Measurements from ENCODE around the gene MEST. TPM values are rescaled to one million over a fixed set of nuclear protein-coding genes. Genes with fewer than 3 reads are reported as not detected.

MEST gene
- total RNA-seq, 1 donor from 2014 or later, result 8.1 TPM

GRCh38 chr7:130489140-130489983 lies 2.5 kb upstream of the MEST start:
- Mint-ChIP-seq H3K4me3 (no peak overlapping the region), H3K4me1 (peaks cover 36% of the 10 kb centered on the region), H3K27ac (no peak overlapping the region), H3K9me3 (no peaks in the 10 kb centered on the region), H3K27me3 (peaks cover 46% of the 10 kb centered on the region), H3K36me3 (ENCODE audit: low read depth) (no peaks in the 10 kb centered on the region)
- intact Hi-C loops (cut with micrococcal nuclease), result no loop called here
- ChIA-PET POLR2A (no interaction called here), CTCF (no interaction called here)
- no peak for DNase-seq
- no peak for TF ChIP-seq CTCF (IDR thresholded peaks at IDR 0.05)
- no peak for ATAC-seq (ENCODE audit: low read depth)

- DNase-seq, result no peak
- CTCF ChIA-PET, result no interaction called here
- no peak for ATAC-seq (ENCODE audit: low read depth)
- Mint-ChIP-seq H3K27me3 (peaks cover 38% of the 10 kb centered on the region), H3K27ac (no peak overlapping the region), H3K9me3 (no peaks in the 10 kb centered on the region), H3K4me3 (peak overlapping the region; percentile 11), H3K36me3 (ENCODE audit: low read depth) (no peaks in the 10 kb centered on the region), H3K4me1 (peaks cover 34% of the 10 kb centered on the region)
- POLR2A ChIA-PET, result no interaction called here
- intact Hi-C loops (cut with micrococcal nuclease), result no loop called here
- TF ChIP-seq CTCF (IDR thresholded peaks at IDR 0.05), result no peak
Observed at GRCh38 chr7:130490311-130490791, 1.5 kb upstream of the MEST start.

- ChIA-PET CTCF (no interaction called here), POLR2A (no interaction called here)
- ATAC-seq (ENCODE audit: low read depth), result no peak
- H3K27me3 Mint-ChIP-seq, result peaks cover 32% of the 10 kb centered on the region
- H3K9me3 Mint-ChIP-seq, result no peaks in the 10 kb centered on the region
- DNase-seq, result no peak
- H3K4me1 Mint-ChIP-seq, result peaks cover 27% of the 10 kb centered on the region
- H3K27ac Mint-ChIP-seq, result no peak overlapping the region
- intact Hi-C loops (cut with micrococcal nuclease), result loop anchor here (1.0 kb wide), 1 partner anchor 141 kb away; no protein-coding TSS in a partner anchor
- TF ChIP-seq CTCF (IDR thresholded peaks at IDR 0.05), result no peak
- H3K36me3 Mint-ChIP-seq (ENCODE audit: low read depth), result no peaks in the 10 kb centered on the region
- peak overlapping the region; percentile 66 for H3K4me3 Mint-ChIP-seq
Observed at GRCh38 chr7:130490888-130491804, 739 bp upstream of the MEST start.

- DNase-seq, result no peak
- H3K4me1 Mint-ChIP-seq, result peaks cover 18% of the 10 kb centered on the region
Observed at GRCh38 chr7:130492523-130493274, 814 bp downstream of the MEST start.

More at GRCh38 chr7:130492523-130493274, 814 bp downstream of the MEST start:
- H3K4me3 Mint-ChIP-seq, result peak overlapping the region; percentile 35
- ChIA-PET CTCF (no interaction called here), POLR2A (no interaction called here)
- TF ChIP-seq CTCF (IDR thresholded peaks at IDR 0.05), result no peak
- H3K27ac Mint-ChIP-seq, result no peak overlapping the region
- H3K36me3 Mint-ChIP-seq (ENCODE audit: low read depth), result peaks cover 2% of the 10 kb centered on the region
- no peaks in the 10 kb centered on the region for H3K9me3 Mint-ChIP-seq
- intact Hi-C loops (cut with micrococcal nuclease), result no loop called here
- peaks cover 29% of the 10 kb centered on the region for H3K27me3 Mint-ChIP-seq
- no peak for ATAC-seq (ENCODE audit: low read depth)
